Glutamatergic neuron (in vitro differentiated cells): ENCODE results near the gene CDIP1. TPM values are rescaled to one million over a fixed set of nuclear protein-coding genes. Genes with fewer than 3 reads are reported as not detected.

Source experiments
- DNase-seq: peaks from one replicate; pipeline ENCODE4 v3.0.0; 2022
- H3K27ac Mint-ChIP-seq: one replicate; pipeline ENCODE4 v1.8.0; 2020; ENCODE audit warnings: mild to moderate bottlenecking, mixed read lengths, inconsistent platforms; ENCODE audit not compliant: unreplicated experiment
- H3K27me3 Mint-ChIP-seq: one replicate; pipeline ENCODE4 v1.8.0; 2020; ENCODE audit warnings: mild to moderate bottlenecking, moderate library complexity, mixed read lengths, inconsistent platforms; ENCODE audit not compliant: unreplicated experiment
- H3K36me3 Mint-ChIP-seq: one replicate; pipeline ENCODE4 v1.8.0; 2020; ENCODE audit warnings: mild to moderate bottlenecking, mixed read lengths, inconsistent platforms; ENCODE audit not compliant: unreplicated experiment
- H3K4me1 Mint-ChIP-seq: one replicate; pipeline ENCODE4 v1.8.0; 2020; ENCODE audit warnings: mild to moderate bottlenecking, low read depth, mixed read lengths, inconsistent platforms; ENCODE audit not compliant: unreplicated experiment
- H3K4me3 Mint-ChIP-seq: one replicate; pipeline ENCODE4 v1.8.0; 2020; ENCODE audit warnings: mild to moderate bottlenecking, mixed read lengths, inconsistent platforms; ENCODE audit not compliant: unreplicated experiment
- H3K9me3 Mint-ChIP-seq: one replicate; pipeline ENCODE4 v1.8.0; 2020; ENCODE audit warnings: mild to moderate bottlenecking, moderate library complexity, mixed read lengths, inconsistent platforms; ENCODE audit not compliant: unreplicated experiment
- total RNA-seq: library from RNA; stranded (reverse); fragmentation: NEBNext Ultra II Directional; extraction: Animal tissue kit (Norgen Biotek cat#: 25700); gene quantifications from one replicate; pipeline ENCODE4 v1.2.1, GENCODE V29; 2021; ENCODE audit not compliant: unreplicated experiment
- TF ChIP-seq, protein P1 (sequence below): fragments of 200-600 bp; sonication (generic); IDR thresholded peaks from one replicate; pipeline ENCODE4 v1.5.0; 2021; ENCODE audit not compliant: partially characterized antibody, unreplicated experiment

The CDIP1 gene
- total RNA-seq, 1 donor from 2014 or later: 51.6 TPM

DNA sequence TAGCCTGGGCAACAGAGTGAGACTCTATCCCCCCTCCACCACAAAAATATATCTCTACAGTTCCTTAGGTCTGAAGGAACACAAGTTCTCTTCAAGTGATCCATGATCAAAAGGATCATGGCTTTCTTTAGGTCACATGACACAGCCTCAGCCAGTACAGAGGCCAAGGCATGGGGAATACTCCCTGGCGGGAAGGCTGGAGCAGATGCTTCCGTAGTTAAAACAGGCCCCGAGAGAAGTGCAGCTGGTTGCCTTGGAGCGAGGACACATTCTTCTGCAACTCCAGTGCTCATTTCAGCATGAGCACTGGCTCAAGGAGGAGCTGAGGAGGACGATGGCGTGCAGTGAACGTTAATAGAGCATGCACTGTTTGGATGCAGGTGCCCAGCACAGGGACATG is 13.5 kb downstream of the CDIP1 start:
- TF ChIP-seq, protein P1, sequence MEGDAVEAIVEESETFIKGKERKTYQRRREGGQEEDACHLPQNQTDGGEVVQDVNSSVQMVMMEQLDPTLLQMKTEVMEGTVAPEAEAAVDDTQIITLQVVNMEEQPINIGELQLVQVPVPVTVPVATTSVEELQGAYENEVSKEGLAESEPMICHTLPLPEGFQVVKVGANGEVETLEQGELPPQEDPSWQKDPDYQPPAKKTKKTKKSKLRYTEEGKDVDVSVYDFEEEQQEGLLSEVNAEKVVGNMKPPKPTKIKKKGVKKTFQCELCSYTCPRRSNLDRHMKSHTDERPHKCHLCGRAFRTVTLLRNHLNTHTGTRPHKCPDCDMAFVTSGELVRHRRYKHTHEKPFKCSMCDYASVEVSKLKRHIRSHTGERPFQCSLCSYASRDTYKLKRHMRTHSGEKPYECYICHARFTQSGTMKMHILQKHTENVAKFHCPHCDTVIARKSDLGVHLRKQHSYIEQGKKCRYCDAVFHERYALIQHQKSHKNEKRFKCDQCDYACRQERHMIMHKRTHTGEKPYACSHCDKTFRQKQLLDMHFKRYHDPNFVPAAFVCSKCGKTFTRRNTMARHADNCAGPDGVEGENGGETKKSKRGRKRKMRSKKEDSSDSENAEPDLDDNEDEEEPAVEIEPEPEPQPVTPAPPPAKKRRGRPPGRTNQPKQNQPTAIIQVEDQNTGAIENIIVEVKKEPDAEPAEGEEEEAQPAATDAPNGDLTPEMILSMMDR: no peak
- no peak for DNase-seq
- Mint-ChIP-seq H3K9me3 (peaks cover 11% of the 10 kb centered on the region), H3K4me1 (peaks cover 27% of the 10 kb centered on the region), H3K27ac (peak overlapping the region; percentile 46), H3K36me3 (no peaks in the 10 kb centered on the region), H3K27me3 (peaks cover 4% of the 10 kb centered on the region), H3K4me3 (no peak overlapping the region)

DNA sequence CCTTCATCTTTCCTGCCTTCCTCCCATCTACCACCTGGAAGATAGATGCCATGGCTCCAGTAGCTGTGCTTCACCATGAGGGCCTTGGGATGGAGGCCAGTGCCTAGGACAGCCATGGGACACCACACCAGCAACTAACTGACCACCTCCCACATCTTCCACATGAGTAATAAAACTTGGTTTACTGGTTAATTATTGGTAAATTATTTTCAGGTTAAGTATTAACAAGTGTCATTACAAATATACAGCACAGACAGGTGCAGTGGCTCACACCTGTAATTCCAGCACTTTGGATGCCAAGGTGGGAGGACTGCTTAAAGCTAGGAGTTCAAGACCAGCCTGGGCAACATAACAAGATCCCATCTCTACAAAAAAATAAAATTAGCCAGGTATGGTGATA is 14.0 kb downstream of the CDIP1 start:
- peak overlapping the region; percentile 74 for H3K27ac Mint-ChIP-seq
- TF ChIP-seq, protein P1: no peak
- peaks cover 4% of the 10 kb centered on the region for H3K27me3 Mint-ChIP-seq
- H3K4me1 Mint-ChIP-seq: peaks cover 27% of the 10 kb centered on the region
- peaks cover 11% of the 10 kb centered on the region for H3K9me3 Mint-ChIP-seq
- no peak overlapping the region for H3K4me3 Mint-ChIP-seq
- no peaks in the 10 kb centered on the region for H3K36me3 Mint-ChIP-seq
- no peak for DNase-seq

DNA sequence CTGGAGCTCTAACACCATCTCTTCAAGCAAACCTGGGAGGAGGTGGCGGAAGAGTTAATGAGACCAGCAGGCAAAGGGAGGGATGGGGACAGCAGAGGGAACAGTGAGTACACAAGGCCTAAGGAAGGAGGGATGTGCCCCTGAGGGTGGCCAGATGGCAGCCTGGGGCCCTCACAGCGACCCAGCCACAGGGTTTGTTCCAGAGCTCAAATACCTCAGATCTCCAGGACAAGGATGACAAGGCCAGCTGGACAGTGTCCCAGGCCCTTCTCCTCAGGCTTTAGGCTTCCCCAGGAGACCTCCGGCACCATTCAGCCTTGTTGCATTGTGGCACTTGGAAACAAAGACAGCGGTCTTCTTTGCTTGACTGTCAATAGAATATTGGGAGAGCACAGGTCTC is 14.9 kb downstream of the CDIP1 start:
- H3K27me3 Mint-ChIP-seq: peaks cover 4% of the 10 kb centered on the region
- H3K9me3 Mint-ChIP-seq: peaks cover 11% of the 10 kb centered on the region
- no peak for DNase-seq
- TF ChIP-seq, protein P1: no peak
- peak overlapping the region; percentile 74 for H3K27ac Mint-ChIP-seq
- no peaks in the 10 kb centered on the region for H3K36me3 Mint-ChIP-seq
- peaks cover 24% of the 10 kb centered on the region for H3K4me1 Mint-ChIP-seq
- no peak overlapping the region for H3K4me3 Mint-ChIP-seq

DNA sequence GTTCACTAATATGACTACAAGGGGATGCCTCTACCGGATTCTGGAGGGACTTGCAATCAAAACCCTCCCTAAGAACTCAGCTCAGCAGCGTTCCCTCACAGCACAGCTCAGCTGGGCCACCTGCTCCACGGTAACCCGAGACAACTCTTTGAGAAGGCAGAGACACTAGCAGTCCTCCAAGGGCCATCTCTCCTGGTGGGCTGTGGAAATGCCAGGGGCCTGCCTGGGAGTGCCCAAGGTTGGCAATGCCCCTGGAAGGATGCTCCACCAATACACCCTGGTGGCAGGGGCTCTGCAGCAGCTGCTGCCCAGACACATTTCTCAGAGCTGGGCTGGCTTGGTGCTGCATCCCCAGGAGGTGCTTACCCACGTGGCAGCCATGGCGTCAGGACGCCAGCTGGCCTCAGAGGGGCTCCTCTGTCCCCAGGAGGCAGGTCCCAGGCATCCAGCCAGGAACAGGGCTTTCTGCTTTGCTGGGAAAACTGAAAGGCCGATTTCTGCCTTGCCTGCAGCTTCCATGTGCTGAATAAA is 16.5 kb downstream of the CDIP1 start:
- Mint-ChIP-seq H3K27ac (peak overlapping the region; percentile 74), H3K27me3 (peaks cover 4% of the 10 kb centered on the region), H3K36me3 (no peaks in the 10 kb centered on the region), H3K4me3 (peak overlapping the region; percentile 20), H3K9me3 (peaks cover 11% of the 10 kb centered on the region), H3K4me1 (peaks cover 24% of the 10 kb centered on the region)
- DNase-seq: peak; percentile 49
- TF ChIP-seq, protein P1: no peak

DNA sequence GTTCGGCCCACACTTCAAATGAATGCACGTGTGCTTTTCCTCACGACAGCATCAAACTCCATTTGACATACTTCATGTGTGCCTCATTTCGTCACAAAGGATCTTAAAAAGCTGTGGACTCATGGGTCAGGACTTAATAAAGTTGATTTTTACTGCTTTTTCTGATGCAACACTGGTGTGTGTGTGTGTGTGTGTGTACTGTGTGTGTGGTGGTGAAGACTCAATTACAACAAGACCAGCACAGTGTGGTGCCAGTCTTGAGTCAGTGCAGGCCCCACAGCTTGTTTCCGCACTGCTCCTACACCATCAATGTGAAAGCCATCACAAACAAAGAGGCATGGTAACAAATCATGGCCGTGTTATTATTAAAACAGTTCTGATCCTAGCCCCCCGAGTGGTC is 17.7 kb downstream of the CDIP1 start:
- peak overlapping the region; percentile 28 for H3K27ac Mint-ChIP-seq
- H3K36me3 Mint-ChIP-seq: no peaks in the 10 kb centered on the region
- TF ChIP-seq, protein P1: no peak
- peaks cover 11% of the 10 kb centered on the region for H3K9me3 Mint-ChIP-seq
- H3K4me1 Mint-ChIP-seq: peaks cover 24% of the 10 kb centered on the region
- H3K4me3 Mint-ChIP-seq: no peak overlapping the region
- H3K27me3 Mint-ChIP-seq: peaks cover 4% of the 10 kb centered on the region
- no peak for DNase-seq
